ENCODE measurements around the gene SIRT1. TPM values are rescaled to one million over a fixed set of nuclear protein-coding genes. Genes with fewer than 3 reads are reported as not detected.

The SIRT1 gene
- polyA plus RNA-seq, 3 donors: 4.4 to 8.4 (median 8.3) TPM

DNA sequence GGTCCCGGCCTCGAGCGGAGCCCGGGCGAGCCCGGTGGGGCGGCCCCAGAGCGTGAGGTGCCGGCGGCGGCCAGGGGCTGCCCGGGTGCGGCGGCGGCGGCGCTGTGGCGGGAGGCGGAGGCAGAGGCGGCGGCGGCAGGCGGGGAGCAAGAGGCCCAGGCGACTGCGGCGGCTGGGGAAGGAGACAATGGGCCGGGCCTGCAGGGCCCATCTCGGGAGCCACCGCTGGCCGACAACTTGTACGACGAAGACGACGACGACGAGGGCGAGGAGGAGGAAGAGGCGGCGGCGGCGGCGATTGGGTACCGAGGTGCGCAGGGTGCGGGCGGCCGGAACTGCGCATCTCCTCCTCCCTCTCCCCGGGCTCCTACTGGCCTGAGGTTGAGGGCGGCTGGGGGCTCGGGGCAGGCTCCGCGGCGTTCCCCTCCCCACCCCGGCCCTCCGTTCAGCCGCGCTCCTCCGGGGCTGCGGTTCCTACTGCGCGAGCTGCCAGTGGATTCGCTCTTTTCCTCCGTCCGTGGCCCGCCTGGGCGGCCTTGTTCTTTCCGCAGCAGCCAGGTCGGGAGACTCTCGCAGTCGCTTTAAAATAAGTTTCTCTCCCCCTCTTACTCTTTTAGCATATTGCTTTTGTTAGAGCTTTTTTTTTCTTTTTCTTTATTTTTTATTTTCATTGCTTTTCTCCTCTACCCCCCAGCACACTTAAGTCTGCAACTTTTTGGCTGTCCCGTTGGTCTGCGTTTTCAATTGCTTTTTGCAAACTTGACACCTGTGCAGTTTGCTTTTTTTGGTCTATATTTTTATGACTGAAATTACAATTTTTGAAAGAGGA is 600 bp downstream of the SIRT1 start:
- WGBS (ENCODE audit: insufficient coverage): under 1% methylated on average over 50 of the region's 73 CpGs

DNA sequence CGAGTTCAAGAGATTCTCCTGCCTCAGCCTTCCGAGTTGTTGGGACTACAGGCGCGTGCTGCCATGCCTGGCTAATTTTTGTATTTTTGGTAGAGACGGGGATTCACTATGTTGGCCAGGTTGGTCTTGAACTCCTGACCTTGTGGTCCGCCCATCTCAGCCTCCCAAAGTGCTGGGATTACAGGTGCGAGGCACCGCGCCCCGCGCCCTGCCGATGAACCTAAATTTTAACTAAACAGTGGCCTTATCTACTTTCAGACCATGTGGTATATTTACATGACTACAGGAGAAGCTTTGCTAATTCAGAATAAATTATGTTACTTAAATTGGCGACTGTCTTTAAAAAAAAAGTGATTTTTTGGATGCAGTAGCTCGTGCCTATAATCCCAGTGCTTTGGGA is 9.2 kb downstream of the SIRT1 start:
- Histone ChIP-seq H4K20me1 (ENCODE audit: insufficient read depth, low read length) (peaks cover 95% of the 10 kb centered on the region), H3K79me2 (ENCODE audit: insufficient read depth, low read length) (peaks cover 56% of the 10 kb centered on the region), H3K9me3 (replicated peaks in 1 of 2; ENCODE audit: control insufficient read depth in 1 of 2, insufficient read depth in 1 of 2, low read length in 2 of 2) (no peaks in the 10 kb centered on the region), H2AFZ (ENCODE audit: insufficient read depth, low read depth, low read length, poor library complexity, severe bottlenecking) (no peak overlapping the region), H3K27me3 (ENCODE audit: control insufficient read depth in 2 of 2, insufficient read depth in 2 of 2, low read length in 2 of 2) (no peaks in the 10 kb centered on the region), H3K4me3 (replicated peaks in 1 of 3; ENCODE audit: low read depth in 2 of 3, low read length in 3 of 3) (no peak overlapping the region), H3K4me2 (replicated peaks; ENCODE audit: extremely low read depth, low read length, poor library complexity, severe bottlenecking) (no peak overlapping the region), H3K27ac (ENCODE audit: low read depth in 1 of 2, low read length in 2 of 2) (no peak overlapping the region), H3K9ac (ENCODE audit: insufficient read depth, low read length, poor library complexity, severe bottlenecking) (no peak overlapping the region), H3K4me1 (ENCODE audit: control insufficient read depth in 1 of 2, insufficient read depth in 2 of 2, low read length in 2 of 2) (no peaks in the 10 kb centered on the region), H3K36me3 (replicated peaks in 1 of 2; ENCODE audit: control insufficient read depth in 1 of 2, insufficient read depth in 2 of 2, low read length in 2 of 2) (peaks cover 84 to 99% of the 10 kb centered on the region in 2 donors)
- no peak overlapping the region for H3K4me3 Mint-ChIP-seq
- TF ChIP-seq, protein P1, sequence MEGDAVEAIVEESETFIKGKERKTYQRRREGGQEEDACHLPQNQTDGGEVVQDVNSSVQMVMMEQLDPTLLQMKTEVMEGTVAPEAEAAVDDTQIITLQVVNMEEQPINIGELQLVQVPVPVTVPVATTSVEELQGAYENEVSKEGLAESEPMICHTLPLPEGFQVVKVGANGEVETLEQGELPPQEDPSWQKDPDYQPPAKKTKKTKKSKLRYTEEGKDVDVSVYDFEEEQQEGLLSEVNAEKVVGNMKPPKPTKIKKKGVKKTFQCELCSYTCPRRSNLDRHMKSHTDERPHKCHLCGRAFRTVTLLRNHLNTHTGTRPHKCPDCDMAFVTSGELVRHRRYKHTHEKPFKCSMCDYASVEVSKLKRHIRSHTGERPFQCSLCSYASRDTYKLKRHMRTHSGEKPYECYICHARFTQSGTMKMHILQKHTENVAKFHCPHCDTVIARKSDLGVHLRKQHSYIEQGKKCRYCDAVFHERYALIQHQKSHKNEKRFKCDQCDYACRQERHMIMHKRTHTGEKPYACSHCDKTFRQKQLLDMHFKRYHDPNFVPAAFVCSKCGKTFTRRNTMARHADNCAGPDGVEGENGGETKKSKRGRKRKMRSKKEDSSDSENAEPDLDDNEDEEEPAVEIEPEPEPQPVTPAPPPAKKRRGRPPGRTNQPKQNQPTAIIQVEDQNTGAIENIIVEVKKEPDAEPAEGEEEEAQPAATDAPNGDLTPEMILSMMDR (IDR thresholded peaks at IDR 0.05): no peak
- DNase-seq: no peak
- intact Hi-C loops (cut with micrococcal nuclease): no loop called here
- H3K27me3 Mint-ChIP-seq (ENCODE audit: low read depth in 3 of 3): no peaks in the 10 kb centered on the region
- WGBS (ENCODE audit: insufficient coverage): 90% methylated on average over 2 of the region's 14 CpGs
- H3K9me3 Mint-ChIP-seq: no peaks in the 10 kb centered on the region
- peak overlapping the region in 4 of 7 donors; percentile 32 to 64 (median 54) for H3K27ac Mint-ChIP-seq
- H3K36me3 Mint-ChIP-seq: peaks cover 64 to 88% of the 10 kb centered on the region in 2 donors
- peaks cover 9% of the 10 kb centered on the region for H3K4me1 Mint-ChIP-seq

More for the DNA sequence above, 600 bp downstream of the SIRT1 start:
- H3K4me3 Mint-ChIP-seq: peak overlapping the region; percentile 89 to 94
- peak; percentile 59 to 74 (median 62) for DNase-seq
- peaks cover 33% of the 10 kb centered on the region for H3K4me1 Mint-ChIP-seq
- peak overlapping the region; percentile 90 to 97 (median 93) for H3K27ac Mint-ChIP-seq
- Histone ChIP-seq H3K4me3 (replicated peaks in 1 of 3; ENCODE audit: low read depth in 2 of 3, low read length in 3 of 3) (peak overlapping the region; percentile 59 to 89 (median 69)), H3K79me2 (ENCODE audit: insufficient read depth, low read length) (peaks cover 46% of the 10 kb centered on the region), H3K4me1 (ENCODE audit: control insufficient read depth in 1 of 2, insufficient read depth in 2 of 2, low read length in 2 of 2) (peaks cover 24 to 32% of the 10 kb centered on the region in 2 donors), H3K27ac (ENCODE audit: low read depth in 1 of 2, low read length in 2 of 2) (peak overlapping the region; percentile 73 to 87), H3K36me3 (replicated peaks in 1 of 2; ENCODE audit: control insufficient read depth in 1 of 2, insufficient read depth in 2 of 2, low read length in 2 of 2) (peaks cover 28 to 34% of the 10 kb centered on the region in 2 donors), H3K9me3 (replicated peaks in 1 of 2; ENCODE audit: control insufficient read depth in 1 of 2, insufficient read depth in 1 of 2, low read length in 2 of 2) (no peaks in the 10 kb centered on the region), H3K9ac (ENCODE audit: insufficient read depth, low read length, poor library complexity, severe bottlenecking) (peak overlapping the region; percentile 77), H2AFZ (ENCODE audit: insufficient read depth, low read depth, low read length, poor library complexity, severe bottlenecking) (peak overlapping the region; percentile 74), H3K4me2 (replicated peaks; ENCODE audit: extremely low read depth, low read length, poor library complexity, severe bottlenecking) (peak overlapping the region; percentile 86), H4K20me1 (ENCODE audit: insufficient read depth, low read length) (peaks cover 50% of the 10 kb centered on the region), H3K27me3 (ENCODE audit: control insufficient read depth in 2 of 2, insufficient read depth in 2 of 2, low read length in 2 of 2) (no peaks in the 10 kb centered on the region)
- TF ChIP-seq, protein P1 (IDR thresholded peaks at IDR 0.05): no peak
- intact Hi-C loops (cut with micrococcal nuclease): loop anchor here (2.0 to 10.0 kb wide), 4 partner anchors 36 to 840 kb away; partner anchors contain the start of genes CCAR1 (in 1 of the 2), HERC4 (in 1 of the 2), HNRNPH3 (in 1 of the 2) and PBLD (in 1 of the 2)
- peaks cover 0 to 4% (median 2%) of the 10 kb centered on the region in 3 donors for H3K27me3 Mint-ChIP-seq (ENCODE audit: low read depth in 3 of 3)
- peaks cover 0 to 2% (median 0%) of the 10 kb centered on the region in 7 donors for H3K9me3 Mint-ChIP-seq
- H3K36me3 Mint-ChIP-seq: peaks cover 31 to 34% of the 10 kb centered on the region in 2 donors

Data from CD14-positive monocyte (primary cell).